Activated T-helper 1 cell treated with Interleukin-2 at 50 U/mL for 16 hours (primary cell): ENCODE measurements around the gene AHNAK.

Source experiments
- DNase-seq: peaks from one replicate; pipeline ENCODE4 v3.0.0-alpha.2; 2020; ENCODE audit warnings: low read depth

Gene AHNAK

GRCh38 chr11:62433141-62433903 is 113.3 kb downstream of the AHNAK start:
- DNase-seq = no peak

DNA sequence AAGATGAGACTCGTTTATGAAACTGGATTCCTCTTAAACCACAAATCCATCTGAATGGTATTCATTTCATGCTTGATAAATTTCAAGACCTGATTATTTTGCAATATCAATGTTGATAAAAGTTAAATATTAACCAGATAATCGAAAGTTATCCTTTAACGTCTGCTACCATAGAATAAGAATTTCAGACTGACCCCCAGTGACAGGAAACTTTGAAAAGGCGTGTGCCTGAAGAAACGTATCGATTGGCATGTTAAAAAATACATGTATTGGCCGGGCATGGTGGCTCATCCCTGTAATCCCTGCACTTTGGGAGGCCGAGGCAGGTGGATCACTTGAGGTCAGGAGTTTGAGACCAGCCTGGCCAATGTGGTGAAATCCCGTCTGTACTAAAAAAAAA is 113.9 kb downstream of the AHNAK start:
- no peak for DNase-seq

DNA sequence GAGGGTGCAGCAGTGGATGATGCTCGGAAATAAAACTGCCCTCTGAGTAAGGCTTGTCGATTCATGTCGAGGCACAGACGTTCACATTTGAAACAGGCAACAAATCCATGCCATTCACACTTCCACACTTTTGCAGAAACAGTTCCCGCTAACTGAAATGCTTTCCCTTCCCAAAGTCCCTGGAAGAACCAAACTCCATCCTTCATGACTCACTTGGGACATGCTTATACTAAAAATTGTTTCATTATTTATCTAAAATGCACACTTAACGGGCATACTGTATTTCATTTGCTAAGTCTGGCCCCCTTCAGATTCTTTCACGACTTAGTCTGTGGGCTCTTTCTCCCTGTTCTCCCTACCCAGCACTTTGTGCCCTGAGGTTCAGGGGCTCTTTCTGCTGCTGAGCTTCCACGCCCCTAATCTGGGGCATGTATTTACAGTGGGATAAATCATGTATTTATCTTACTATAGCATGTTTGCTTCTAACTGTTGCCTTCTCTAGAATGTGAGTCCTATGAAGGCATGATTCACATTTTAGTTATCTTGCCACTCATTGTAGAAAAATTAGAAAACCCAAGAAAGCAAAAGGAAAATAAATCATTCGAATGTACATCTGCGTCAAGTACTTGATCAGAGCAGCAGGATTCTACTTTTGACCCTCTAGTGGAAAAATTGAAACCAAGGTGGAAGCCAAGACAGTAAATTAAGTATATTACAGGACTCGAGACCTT is 115.3 kb downstream of the AHNAK start:
- DNase-seq = no peak

DNA sequence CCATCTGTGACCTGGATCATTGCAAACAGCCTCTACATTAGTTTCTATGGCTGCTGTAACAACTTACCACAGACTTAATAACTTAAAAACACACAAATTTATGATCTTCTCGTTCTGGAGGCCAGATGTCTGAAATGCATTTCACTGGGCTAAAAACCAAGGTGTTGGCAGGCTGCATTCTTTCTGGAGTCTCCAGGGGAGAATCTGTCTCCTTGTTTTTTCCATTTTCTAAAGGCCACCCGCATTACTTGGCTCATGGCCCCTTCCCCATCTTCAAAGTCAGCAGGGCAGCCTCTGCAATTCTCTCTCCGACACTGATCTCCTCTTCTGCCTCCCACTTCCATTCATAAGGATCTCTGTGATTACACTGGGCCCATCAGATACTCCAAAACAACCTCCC is 116.2 kb downstream of the AHNAK start:
- no peak for DNase-seq

- no peak for DNase-seq
These were observed 117.6 kb downstream of the AHNAK start for GRCh38 chr11:62428871-62429560.

DNA sequence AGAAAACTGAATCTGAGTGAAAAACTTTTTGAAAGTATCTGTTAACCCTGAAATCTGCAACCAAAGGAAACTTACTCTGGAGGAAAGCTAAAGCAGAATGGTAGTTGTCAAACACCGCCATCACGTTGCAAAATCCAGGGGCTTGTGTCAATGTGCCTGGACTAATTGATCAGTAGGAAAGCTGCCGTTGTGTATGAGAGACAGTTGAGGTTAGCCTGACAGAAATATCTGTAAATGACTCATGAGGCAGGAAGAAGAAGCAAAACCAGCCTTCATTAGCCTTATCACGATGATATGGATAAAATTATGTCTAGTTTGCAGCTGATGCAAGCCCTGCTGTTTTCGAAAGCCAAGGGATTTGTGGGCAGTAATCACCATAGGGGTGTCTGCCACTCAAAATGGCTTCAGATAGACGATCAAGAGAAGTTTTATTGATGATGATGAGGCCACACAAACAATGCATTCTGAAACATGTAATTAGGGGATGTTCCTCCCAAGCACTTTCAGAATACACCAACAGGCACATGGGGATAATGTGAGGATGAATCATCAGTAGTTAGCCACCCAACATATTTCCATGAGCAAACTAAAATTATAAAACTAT is 118.9 kb downstream of the AHNAK start:
- no peak for DNase-seq

DNA sequence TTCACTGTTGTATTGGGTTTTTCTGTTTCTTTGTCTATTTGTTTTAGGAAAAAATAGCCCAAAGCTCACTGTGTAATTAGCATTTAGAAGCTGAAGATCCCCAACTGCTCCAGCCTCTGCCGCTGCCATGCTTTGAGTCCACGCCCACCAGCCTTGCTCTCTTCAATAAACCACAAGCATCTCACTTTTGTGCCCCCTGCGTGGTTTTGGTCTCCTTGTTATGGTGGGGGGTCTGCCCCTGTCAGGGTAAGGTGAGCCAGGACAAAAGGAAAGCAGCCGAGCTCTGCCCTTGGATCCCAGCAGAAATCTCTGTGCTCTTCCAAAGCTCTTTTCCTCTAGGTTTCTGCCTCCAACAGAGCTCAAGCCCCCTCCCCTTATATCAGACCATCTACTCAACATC is 123.6 kb downstream of the AHNAK start:
- DNase-seq = no peak

GRCh38 chr11:62421996-62422395 is 124.6 kb downstream of the AHNAK start:
- DNase-seq = no peak

- DNase-seq = no peak
These were observed 125.7 kb downstream of the AHNAK start for GRCh38 chr11:62420882-62421281.

- DNase-seq = no peak
These were observed 126.7 kb downstream of the AHNAK start for GRCh38 chr11:62419943-62420342.

DNA sequence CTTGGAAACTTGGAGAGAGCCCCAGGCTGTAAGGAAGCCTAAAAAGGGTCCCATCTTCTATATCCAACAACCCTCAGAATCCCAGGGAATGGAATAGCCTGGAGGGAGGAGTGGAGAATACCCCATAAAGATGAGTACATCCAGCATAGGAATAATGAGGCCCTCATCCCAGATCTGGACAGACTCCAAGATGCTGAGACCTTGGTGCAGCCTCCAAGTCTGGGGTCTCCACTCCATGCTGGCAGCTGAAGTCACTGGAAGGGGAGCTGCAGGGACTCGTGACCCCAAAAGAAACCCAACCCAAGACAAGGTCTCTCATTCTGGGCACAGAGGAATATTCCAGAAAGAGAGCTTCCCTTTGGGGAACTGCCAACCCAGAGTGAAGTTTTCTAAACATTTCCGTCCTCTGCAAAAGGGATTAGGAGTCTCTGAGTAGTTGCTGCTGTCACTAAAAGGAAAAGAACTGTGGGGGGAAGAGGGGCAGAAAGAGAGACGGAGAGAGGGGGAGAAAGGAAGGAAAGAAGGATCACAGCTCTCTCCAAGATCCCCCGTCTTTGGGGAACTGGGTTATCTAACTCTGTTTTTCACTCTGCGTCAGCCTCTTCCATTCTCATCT is 127.2 kb downstream of the AHNAK start:
- no peak for DNase-seq

DNA sequence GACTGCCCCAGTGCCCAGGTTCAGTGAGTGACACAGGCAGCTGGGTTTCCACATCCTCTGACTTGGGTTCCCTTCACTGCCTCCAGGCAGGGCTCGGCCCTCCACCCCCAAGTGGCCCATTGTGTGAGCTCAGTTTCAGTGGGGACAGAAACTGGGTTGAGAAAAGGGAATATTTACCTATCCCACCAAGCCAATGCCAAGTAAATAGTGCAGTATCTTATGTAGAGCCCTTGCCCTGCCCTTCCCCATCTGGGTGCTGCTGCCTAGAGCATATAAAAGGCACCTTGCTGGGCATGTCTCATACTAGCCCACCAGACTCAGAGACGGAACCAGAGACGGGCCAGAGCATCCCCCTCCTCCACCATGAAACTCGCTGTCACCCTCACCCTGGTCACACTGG is 127.9 kb downstream of the AHNAK start, which contains the start of gene SCGB1A1:
TSS of gene SCGB1A1 (plus strand) at position 301 of the 400 bp plus-strand sequence. CDS start at position 364, 63 bp downstream.
- DNase-seq = no peak

DNA sequence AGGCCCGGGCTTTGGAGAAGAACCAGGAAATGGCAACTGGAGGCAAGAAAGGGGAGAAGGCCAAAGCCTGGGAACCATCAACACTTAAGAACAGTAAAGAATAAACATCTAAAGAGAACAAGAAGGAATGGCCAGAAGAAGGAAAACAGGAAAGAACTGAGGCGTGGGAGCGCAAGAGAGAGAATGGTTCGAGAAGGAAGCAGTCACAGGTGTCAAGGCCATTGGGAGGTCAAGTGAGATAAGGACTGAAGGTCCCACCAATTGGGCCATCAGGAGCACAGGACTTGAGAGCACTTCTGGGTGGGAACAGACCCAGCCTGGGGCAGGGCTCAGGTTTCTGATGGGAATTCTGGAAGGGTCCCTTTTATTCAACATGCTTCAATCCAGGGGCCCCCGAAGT is 128.5 kb downstream of the AHNAK start:
- DNase-seq = no peak

GRCh38 chr11:62416596-62416995 is 130.0 kb downstream of the AHNAK start:
- no peak for DNase-seq

DNA sequence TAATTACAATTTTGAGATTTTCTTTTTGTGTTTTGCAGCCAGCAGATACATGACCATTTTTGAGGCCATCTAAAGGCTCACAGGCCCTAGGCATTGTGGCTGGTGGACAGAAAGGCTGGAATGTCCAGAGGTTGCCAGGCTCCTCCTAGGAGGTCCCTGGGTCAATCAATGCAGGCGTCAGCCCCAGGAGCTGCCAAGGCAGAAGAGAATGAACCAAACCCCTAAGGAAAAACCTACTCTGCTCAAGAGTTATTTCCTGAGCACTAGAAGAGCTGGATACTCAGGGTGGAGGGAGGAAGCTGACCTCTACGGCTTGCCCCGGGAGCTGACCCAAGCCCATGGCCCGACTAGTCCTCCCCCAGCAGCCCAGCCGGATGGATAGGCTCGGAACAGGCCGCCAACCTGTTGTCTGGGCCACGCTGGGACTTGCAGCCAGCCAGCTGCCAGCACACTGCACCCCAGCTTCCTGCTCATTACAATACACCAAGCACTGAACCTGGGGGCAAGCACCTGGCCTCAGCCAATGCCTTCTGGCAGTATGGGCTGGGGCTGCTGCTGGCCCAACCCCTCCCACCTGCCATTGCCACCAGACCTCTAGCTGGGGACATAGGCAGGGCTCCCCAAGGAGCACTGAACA is 133.4 kb downstream of the AHNAK start:
- DNase-seq = no peak

DNA sequence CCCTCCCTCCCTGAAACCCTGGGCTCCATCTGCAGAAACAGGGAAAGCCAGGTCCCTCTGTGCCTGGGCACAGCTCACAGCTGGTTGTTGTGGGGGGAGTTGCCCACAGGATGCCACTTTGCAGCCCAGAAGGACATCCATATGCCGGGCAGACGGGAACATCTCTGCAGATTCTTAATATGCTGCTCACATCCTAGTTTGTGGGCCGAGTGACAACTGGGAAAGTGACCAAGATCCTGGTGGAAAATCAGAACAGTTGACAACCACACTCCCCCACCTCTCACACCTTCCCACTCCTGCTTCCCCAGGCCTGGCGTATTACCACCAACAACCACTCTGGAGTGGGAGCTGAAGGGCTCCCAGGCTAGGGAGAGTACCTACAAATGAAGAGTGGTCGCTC is 135.1 kb downstream of the AHNAK start:
- no peak for DNase-seq

- no peak for DNase-seq
These were observed 135.6 kb downstream of the AHNAK start for GRCh38 chr11:62410972-62411371.

- DNase-seq = no peak
These were observed 136.8 kb downstream of the AHNAK start for GRCh38 chr11:62409831-62410230.

GRCh38 chr11:62406034-62406433 is 140.6 kb downstream of the AHNAK start:
- DNase-seq = no peak

GRCh38 chr11:62404901-62405300 is 141.7 kb downstream of the AHNAK start:
- DNase-seq = no peak

DNA sequence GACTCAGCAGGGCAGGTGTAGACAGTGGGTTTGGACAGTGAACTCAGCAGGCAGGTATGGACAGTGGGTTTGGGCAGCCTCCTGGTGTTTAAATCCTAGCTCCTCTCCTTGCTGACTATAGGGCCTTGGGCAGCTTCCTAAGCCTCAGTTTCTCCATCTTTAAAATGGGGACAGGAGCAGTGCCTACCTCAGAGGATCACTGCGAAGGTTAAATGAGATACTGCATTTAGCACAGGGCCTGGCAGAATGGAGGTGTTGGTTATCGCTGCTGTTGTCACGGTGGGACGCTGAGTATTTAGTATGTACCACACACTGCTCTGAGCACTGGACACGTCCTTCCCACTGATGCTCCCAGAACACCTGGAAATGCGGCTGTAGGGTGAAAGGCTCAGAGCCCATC is 142.2 kb downstream of the AHNAK start:
- DNase-seq = no peak
